PC-9 (cell line): ENCODE results near the gene RGS7.

Experiments used
- CTCF ChIP-seq: fragments of 200-600 bp; sonication (generic); conservative IDR thresholded peaks from 2 replicates; pipeline ENCODE4 v1.6.1; 2017; ENCODE audit warnings: mixed run types, antibody characterized with exemption, mild to moderate bottlenecking, moderate library complexity
- EZH2 ChIP-seq: fragments of 200-600 bp; sonication (generic); IDR thresholded peaks from 2 replicates; pipeline ENCODE4 v1.8.0; 2017; ENCODE audit warnings: antibody characterized with exemption, low read depth

GRCh38 chr1:240794046-240794843 is 562.8 kb downstream of the RGS7 start:
- TF ChIP-seq CTCF (no peak), EZH2 (no peak)
